ENCODE results near the gene SLC35E3. TPM values are rescaled to one million over a fixed set of nuclear protein-coding genes. Genes with fewer than 3 reads are reported as not detected.

Gene SLC35E3
- total RNA-seq, 4 donors from 2014 or later = 1.7 to 4.9 (median 3.1) TPM

DNA sequence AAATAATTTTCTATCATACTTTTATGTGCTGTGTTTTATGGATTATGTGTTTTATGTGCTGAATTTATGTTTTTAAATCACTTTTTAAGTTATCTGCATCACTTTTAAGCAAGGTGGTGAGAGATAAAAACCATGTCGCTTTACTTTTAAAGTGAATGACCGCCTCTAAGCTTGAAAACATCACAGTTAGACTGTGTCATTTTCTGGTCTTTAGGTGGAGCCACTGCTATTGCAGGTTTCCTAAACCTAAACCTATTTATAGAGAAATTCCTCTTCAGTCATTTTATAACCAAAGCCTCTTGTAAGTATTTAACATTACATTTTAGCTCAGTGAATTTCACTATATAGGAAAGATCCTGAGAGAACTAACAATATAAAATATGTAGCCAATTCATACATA lies 41.0 kb downstream of the SLC35E3 start:
- intact Hi-C loops (cut with DNase I) = no loop called here
- DNase-seq (ENCODE audit: extremely low spot score) = no peak
- TF ChIP-seq, protein P1, sequence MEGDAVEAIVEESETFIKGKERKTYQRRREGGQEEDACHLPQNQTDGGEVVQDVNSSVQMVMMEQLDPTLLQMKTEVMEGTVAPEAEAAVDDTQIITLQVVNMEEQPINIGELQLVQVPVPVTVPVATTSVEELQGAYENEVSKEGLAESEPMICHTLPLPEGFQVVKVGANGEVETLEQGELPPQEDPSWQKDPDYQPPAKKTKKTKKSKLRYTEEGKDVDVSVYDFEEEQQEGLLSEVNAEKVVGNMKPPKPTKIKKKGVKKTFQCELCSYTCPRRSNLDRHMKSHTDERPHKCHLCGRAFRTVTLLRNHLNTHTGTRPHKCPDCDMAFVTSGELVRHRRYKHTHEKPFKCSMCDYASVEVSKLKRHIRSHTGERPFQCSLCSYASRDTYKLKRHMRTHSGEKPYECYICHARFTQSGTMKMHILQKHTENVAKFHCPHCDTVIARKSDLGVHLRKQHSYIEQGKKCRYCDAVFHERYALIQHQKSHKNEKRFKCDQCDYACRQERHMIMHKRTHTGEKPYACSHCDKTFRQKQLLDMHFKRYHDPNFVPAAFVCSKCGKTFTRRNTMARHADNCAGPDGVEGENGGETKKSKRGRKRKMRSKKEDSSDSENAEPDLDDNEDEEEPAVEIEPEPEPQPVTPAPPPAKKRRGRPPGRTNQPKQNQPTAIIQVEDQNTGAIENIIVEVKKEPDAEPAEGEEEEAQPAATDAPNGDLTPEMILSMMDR (IDR thresholded peaks at IDR 0.05) = no peak
- TF ChIP-seq EP300 (IDR thresholded peaks at IDR 0.05) (no peak), POLR2A (IDR thresholded peaks at IDR 0.05; ENCODE audit: low read depth) (no peak)
- Histone ChIP-seq H3K27ac (replicated peaks in 1 of 4) (peak overlapping the region in 3 of 4 donors; percentile 37 to 64 (median 48)), H3K4me3 (no peak overlapping the region), H3K4me1 (peaks cover 0 to 11% (median 8%) of the 10 kb centered on the region in 4 donors), H3K9me3 (no peaks in the 10 kb centered on the region), H3K36me3 (no peaks in the 10 kb centered on the region), H3K27me3 (no peaks in the 10 kb centered on the region)
- WGBS = 77% methylated on average over 2 of the region's 2 CpGs

DNA sequence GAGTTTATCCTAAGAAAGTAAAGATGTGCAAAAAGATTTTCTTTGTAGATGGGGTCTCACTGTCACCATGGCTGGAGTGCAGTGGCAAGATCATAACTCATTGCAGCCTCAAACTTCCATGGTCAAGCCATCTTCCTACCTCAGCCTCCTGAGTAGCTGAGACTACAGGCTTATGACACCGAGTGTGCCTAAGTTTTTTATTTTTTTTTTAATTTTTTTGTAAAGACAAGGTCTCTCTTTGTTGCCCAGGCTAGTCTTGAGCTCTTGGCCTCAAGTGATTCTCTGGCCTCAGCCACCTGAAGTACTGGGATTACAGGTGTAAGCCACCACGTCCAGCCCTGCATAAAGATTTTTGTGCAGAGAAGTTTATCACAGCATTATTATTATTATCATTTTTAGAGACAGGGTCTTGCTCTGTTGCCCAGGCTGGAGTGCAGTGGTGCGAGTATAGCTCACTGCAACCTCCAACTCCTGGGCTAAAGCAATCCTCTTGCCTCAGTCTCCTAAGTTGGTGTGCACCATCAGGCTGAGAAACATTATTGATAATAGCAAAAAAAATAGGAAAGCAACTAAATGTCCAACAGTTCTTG lies 42.7 kb downstream of the SLC35E3 start:
- Histone ChIP-seq H3K4me3 (no peak overlapping the region), H3K36me3 (no peaks in the 10 kb centered on the region), H3K27ac (replicated peaks in 1 of 4) (no peak overlapping the region), H3K9me3 (no peaks in the 10 kb centered on the region), H3K4me1 (peaks cover 0 to 11% (median 8%) of the 10 kb centered on the region in 4 donors), H3K27me3 (no peaks in the 10 kb centered on the region)
- TF ChIP-seq POLR2AphosphoS5 (IDR thresholded peaks at IDR 0.05) (no peak), EP300 (IDR thresholded peaks at IDR 0.05) (no peak), POLR2A (IDR thresholded peaks at IDR 0.05; ENCODE audit: low read depth) (no peak)
- TF ChIP-seq, protein P1 (IDR thresholded peaks at IDR 0.05) = no peak
- intact Hi-C loops (cut with DNase I) = no loop called here
- 93% methylated on average over 3 of the region's 3 CpGs for WGBS
- DNase-seq (ENCODE audit: extremely low spot score) = no peak

DNA sequence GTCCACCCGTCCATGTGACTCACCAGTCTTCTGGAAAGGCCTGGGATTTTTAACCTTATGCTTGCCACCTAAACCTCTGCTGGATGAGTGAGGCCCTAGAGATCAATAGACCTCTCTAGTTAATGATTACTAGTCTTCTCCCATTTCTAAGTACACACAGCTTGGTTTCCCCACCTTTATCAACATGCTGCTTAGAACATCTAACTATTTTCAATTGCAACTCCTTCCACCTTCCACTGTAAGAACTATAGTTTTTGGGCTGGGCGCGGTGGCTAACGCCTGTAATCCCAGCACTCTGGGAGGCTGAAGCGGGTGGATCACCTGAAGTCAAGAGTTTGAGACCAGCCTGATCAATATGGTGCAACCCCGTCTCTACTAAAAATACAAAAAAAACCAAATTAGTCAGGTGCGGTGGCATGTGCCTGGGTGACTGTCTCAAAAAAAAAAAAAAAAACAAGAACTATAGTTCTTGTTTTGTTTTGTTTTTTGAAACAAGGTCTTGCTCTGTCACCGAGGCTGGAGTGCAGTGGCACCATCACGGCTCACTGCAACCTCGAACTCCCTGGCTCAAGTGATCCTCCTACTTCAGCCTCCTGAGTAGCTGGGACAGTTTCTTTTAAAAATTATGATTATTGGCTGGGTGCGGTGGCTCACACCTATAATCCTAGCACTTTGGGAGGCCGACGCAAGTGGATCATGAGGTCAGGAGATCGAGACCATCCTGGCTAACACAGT lies 43.3 kb downstream of the SLC35E3 start:
- H3K4me3 ChIP-seq = no peak overlapping the region
- peaks cover 0 to 11% (median 8%) of the 10 kb centered on the region in 4 donors for H3K4me1 ChIP-seq
- DNase-seq (ENCODE audit: extremely low spot score) = no peak
- no peaks in the 10 kb centered on the region for H3K9me3 ChIP-seq
- no peaks in the 10 kb centered on the region for H3K36me3 ChIP-seq
- no peaks in the 10 kb centered on the region for H3K27me3 ChIP-seq
- no peak overlapping the region for H3K27ac ChIP-seq (replicated peaks in 1 of 4)
- 98% methylated on average over 14 of the region's 14 CpGs for WGBS
- TF ChIP-seq POLR2AphosphoS5 (IDR thresholded peaks at IDR 0.05) (no peak), EP300 (IDR thresholded peaks at IDR 0.05) (no peak), POLR2A (IDR thresholded peaks at IDR 0.05; ENCODE audit: low read depth) (no peak)
- TF ChIP-seq, protein P1 (IDR thresholded peaks at IDR 0.05) = no peak
- intact Hi-C loops (cut with DNase I) = no loop called here

DNA sequence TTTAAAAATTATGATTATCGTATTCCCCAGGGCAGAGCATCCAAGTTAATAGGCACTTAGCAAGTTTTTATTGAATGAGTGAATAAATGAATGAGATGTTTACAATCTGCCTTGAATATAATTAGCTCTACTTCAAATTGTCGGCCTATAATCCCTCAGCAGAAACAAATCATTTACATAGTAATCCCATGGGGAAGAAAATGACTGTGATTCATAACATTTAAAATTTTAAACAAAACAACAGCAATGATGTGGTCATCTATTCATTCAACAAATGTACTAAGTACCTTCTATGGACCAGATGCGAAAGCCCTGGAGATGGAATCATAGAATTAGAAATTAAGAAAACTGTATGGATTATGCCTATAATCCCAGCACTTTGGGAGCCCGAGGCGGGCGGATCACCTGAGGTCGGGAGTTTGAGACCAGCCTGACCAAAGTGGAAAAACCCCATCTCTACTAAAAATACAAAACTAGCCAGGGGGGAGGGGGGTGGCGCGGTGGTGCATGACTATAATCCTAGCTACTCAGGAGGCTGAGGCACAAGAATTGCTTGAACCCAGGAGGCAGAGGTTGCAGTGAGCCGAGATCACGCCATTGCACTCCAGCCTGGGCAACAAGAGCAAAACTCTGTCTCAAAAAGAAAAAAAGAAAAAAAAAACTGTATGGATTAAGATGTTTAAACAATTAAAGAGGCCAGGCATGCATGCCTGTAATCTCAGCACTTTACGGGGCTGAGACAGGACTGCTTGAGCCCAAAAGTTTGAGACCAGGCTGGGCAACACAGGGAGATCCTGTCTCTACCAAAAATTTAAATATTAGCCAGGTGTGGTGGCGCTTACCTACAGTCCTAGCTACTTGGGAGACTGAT lies 44.3 kb downstream of the SLC35E3 start:
- TF ChIP-seq, protein P1 (IDR thresholded peaks at IDR 0.05) = no peak
- no peak for TF ChIP-seq POLR2AphosphoS5 (IDR thresholded peaks at IDR 0.05)
- no peak for TF ChIP-seq POLR2A (IDR thresholded peaks at IDR 0.05; ENCODE audit: low read depth)
- no peak for TF ChIP-seq EP300 (IDR thresholded peaks at IDR 0.05)
- H3K27me3 ChIP-seq = no peaks in the 10 kb centered on the region
- 96% methylated on average over 13 of the region's 13 CpGs for WGBS
- no peak overlapping the region for H3K4me3 ChIP-seq
- no peaks in the 10 kb centered on the region for H3K9me3 ChIP-seq
- no peak for DNase-seq (ENCODE audit: extremely low spot score)
- no peak overlapping the region for H3K27ac ChIP-seq (replicated peaks in 1 of 4)
- no peaks in the 10 kb centered on the region for H3K36me3 ChIP-seq
- intact Hi-C loops (cut with DNase I) = no loop called here
- peaks cover 0 to 11% (median 8%) of the 10 kb centered on the region in 4 donors for H3K4me1 ChIP-seq

Measured in esophagus muscularis mucosa (tissue), 4 donors.